Breast epithelium (tissue), 3 donors: ENCODE data around the gene AMPD2.

ENCODE experiments used
- CTCF ChIP-seq, 3 donors: fragments of 450-650 bp; IDR thresholded peaks; one replicate each; pipeline ENCODE4 v1.5.1; 2016 to 2017; ENCODE audit warnings: antibody characterized with exemption in 3 of 3, mild to moderate bottlenecking in 3 of 3, moderate library complexity in 3 of 3
- POLR2A ChIP-seq: fragments of 450-650 bp; IDR thresholded peaks from one replicate; pipeline ENCODE4 v1.6.1; 2016; ENCODE audit warnings: antibody characterized with exemption, mild to moderate bottlenecking, moderate library complexity

- TF ChIP-seq POLR2A (no peak), CTCF (IDR thresholded peaks at IDR 0.05) (no peak)
Observed at GRCh38 chr1:109664671-109665070, 45.0 kb downstream of the AMPD2 start.
